ENCODE data around the gene FBXW9.

GRCh38 chr19:12727745-12728433, 31.5 kb upstream of the FBXW9 start:
- TF ChIP-seq POLR2AphosphoS5 (IDR thresholded peaks at IDR 0.05), result no peak
- no peak for TF ChIP-seq CTCF (IDR thresholded peaks at IDR 0.05)
- TF ChIP-seq POLR2A (IDR thresholded peaks at IDR 0.05), result no peak
- TF ChIP-seq EP300 (IDR thresholded peaks at IDR 0.05), result no peak

All from stomach (tissue), 4 donors.